Measurements from ENCODE around the gene COPG2.
"Not testable (repeated sequence)": the region's sequence is repeated elsewhere in the genome, so short reads cannot be mapped to it uniquely, and the experiment has no call there.

The COPG2 gene

GRCh38 chr7:130648580-130648979 lies 20.0 kb downstream of the COPG2 start:
- no peak for DNase-seq

- no peak for DNase-seq
These were observed 26.2 kb downstream of the COPG2 start for GRCh38 chr7:130642383-130642782.

- no peak for DNase-seq
These were observed 27.1 kb downstream of the COPG2 start for GRCh38 chr7:130641497-130641896.

GRCh38 chr7:130641040-130641439 lies 27.5 kb downstream of the COPG2 start:
- no peak for DNase-seq

- DNase-seq = no peak
These were observed 29.2 kb downstream of the COPG2 start for GRCh38 chr7:130639388-130639787.

GRCh38 chr7:130632111-130632510 lies 36.4 kb downstream of the COPG2 start:
- peak; percentile 52 for DNase-seq

GRCh38 chr7:130628901-130629300 lies 39.6 kb downstream of the COPG2 start:
- no peak for DNase-seq

GRCh38 chr7:130627775-130628174 lies 40.8 kb downstream of the COPG2 start:
- no peak for DNase-seq

- DNase-seq = no peak
These were observed 45.7 kb downstream of the COPG2 start for GRCh38 chr7:130622866-130623265.

GRCh38 chr7:130615583-130615982 lies 53.0 kb downstream of the COPG2 start:
- no peak for DNase-seq

GRCh38 chr7:130614449-130614848 lies 54.1 kb downstream of the COPG2 start:
- DNase-seq = no peak

- DNase-seq = no peak
These were observed 57.3 kb downstream of the COPG2 start for GRCh38 chr7:130611218-130611617.

- DNase-seq = not testable (repeated sequence)
These were observed 61.5 kb downstream of the COPG2 start for GRCh38 chr7:130607066-130607465.

GRCh38 chr7:130606161-130606560 lies 62.4 kb downstream of the COPG2 start:
- DNase-seq = no peak

GRCh38 chr7:130598056-130598455 lies 70.5 kb downstream of the COPG2 start:
- no peak for DNase-seq

GRCh38 chr7:130595986-130596385 lies 72.6 kb downstream of the COPG2 start:
- peak; percentile 28 for DNase-seq

- DNase-seq = no peak
These were observed 75.5 kb downstream of the COPG2 start for GRCh38 chr7:130593033-130593432.

- DNase-seq = not testable (repeated sequence)
These were observed 77.1 kb downstream of the COPG2 start for GRCh38 chr7:130591464-130591863.

GRCh38 chr7:130585932-130586331 lies 82.6 kb downstream of the COPG2 start:
- DNase-seq = not testable (repeated sequence)

- DNase-seq = not testable (repeated sequence)
These were observed 93.4 kb downstream of the COPG2 start for GRCh38 chr7:130575110-130575509.

- DNase-seq = not testable (repeated sequence)
These were observed 98.4 kb downstream of the COPG2 start for GRCh38 chr7:130570144-130570543.

GRCh38 chr7:130566898-130567280 lies 101.7 kb downstream of the COPG2 start:
- DNase-seq = no peak

GRCh38 chr7:130566168-130566897 lies 102.2 kb downstream of the COPG2 start:
- DNase-seq = no peak

GRCh38 chr7:130560972-130561371 lies 107.6 kb downstream of the COPG2 start:
- peak; percentile 39 for DNase-seq

GRCh38 chr7:130559184-130559583 lies 109.4 kb downstream of the COPG2 start:
- no peak for DNase-seq
